Skeletal muscle cell (primary cell): ENCODE results near the gene SORBS1.

Experiments
- DNase-seq: peaks from one replicate; pipeline ENCODE4 v3.0.0-alpha.2; 2010; ENCODE audit warnings: low read depth
- H3K4me3 ChIP-seq: 2 replicates; pipeline ENCODE4 v1.5.1; 2011; ENCODE audit warnings: low read depth, mild to moderate bottlenecking, control low read depth, low read length, moderate library complexity

Gene SORBS1

GRCh38 chr10:95501203-95502094, 59.7 kb downstream of the SORBS1 start:
- no peak for DNase-seq
- no peak overlapping the region for H3K4me3 ChIP-seq

GRCh38 chr10:95500649-95501048, 60.5 kb downstream of the SORBS1 start:
- no peak for DNase-seq

GRCh38 chr10:95500097-95500496, 61.1 kb downstream of the SORBS1 start:
- DNase-seq, result no peak
- H3K4me3 ChIP-seq, result no peak overlapping the region

More at GRCh38 chr10:95500649-95501048, 60.5 kb downstream of the SORBS1 start:
- no peak overlapping the region for H3K4me3 ChIP-seq

- DNase-seq, result no peak
- no peak overlapping the region for H3K4me3 ChIP-seq
Measured at GRCh38 chr10:95499482-95499989, 61.6 kb downstream of the SORBS1 start.

GRCh38 chr10:95496951-95497350, 64.2 kb downstream of the SORBS1 start:
- no peak for DNase-seq
- no peak overlapping the region for H3K4me3 ChIP-seq

GRCh38 chr10:95496246-95496911, 64.8 kb downstream of the SORBS1 start:
- H3K4me3 ChIP-seq, result no peak overlapping the region
- no peak for DNase-seq

GRCh38 chr10:95493862-95494261, 67.3 kb downstream of the SORBS1 start:
- no peak overlapping the region for H3K4me3 ChIP-seq
- no peak for DNase-seq

- H3K4me3 ChIP-seq, result no peak overlapping the region
- no peak for DNase-seq
Measured at GRCh38 chr10:95487994-95488393, 73.2 kb downstream of the SORBS1 start.

GRCh38 chr10:95485056-95485844, 75.9 kb downstream of the SORBS1 start:
- H3K4me3 ChIP-seq, result no peak overlapping the region
- DNase-seq, result no peak

- H3K4me3 ChIP-seq, result no peak overlapping the region
Measured at GRCh38 chr10:95482501-95483233, 78.5 kb downstream of the SORBS1 start.

GRCh38 chr10:95480901-95481491, 80.2 kb downstream of the SORBS1 start:
- DNase-seq, result peak; percentile 20
- no peak overlapping the region for H3K4me3 ChIP-seq

More at GRCh38 chr10:95482501-95483233, 78.5 kb downstream of the SORBS1 start:
- DNase-seq, result no peak

- H3K4me3 ChIP-seq, result no peak overlapping the region
- no peak for DNase-seq
Measured at GRCh38 chr10:95480102-95480900, 80.9 kb downstream of the SORBS1 start.

- no peak for DNase-seq
Measured at GRCh38 chr10:95478935-95479334, 82.2 kb downstream of the SORBS1 start.

GRCh38 chr10:95478185-95478584, 83.0 kb downstream of the SORBS1 start:
- DNase-seq, result no peak
- no peak overlapping the region for H3K4me3 ChIP-seq

More at GRCh38 chr10:95478935-95479334, 82.2 kb downstream of the SORBS1 start:
- H3K4me3 ChIP-seq, result no peak overlapping the region

- DNase-seq, result no peak
Measured at GRCh38 chr10:95477175-95477520, 84.0 kb downstream of the SORBS1 start.

GRCh38 chr10:95476469-95477174, 84.5 kb downstream of the SORBS1 start:
- H3K4me3 ChIP-seq, result no peak overlapping the region
- DNase-seq, result no peak

More at GRCh38 chr10:95477175-95477520, 84.0 kb downstream of the SORBS1 start:
- no peak overlapping the region for H3K4me3 ChIP-seq

GRCh38 chr10:95475827-95476468, 85.2 kb downstream of the SORBS1 start:
- H3K4me3 ChIP-seq, result no peak overlapping the region
- no peak for DNase-seq
